ENCODE results near the gene CXXC4. TPM values are rescaled to one million over a fixed set of nuclear protein-coding genes. Genes with fewer than 3 reads are reported as not detected.

Gene CXXC4
- total RNA-seq, 1 experiment from 2014 or later: 0.54 TPM

DNA sequence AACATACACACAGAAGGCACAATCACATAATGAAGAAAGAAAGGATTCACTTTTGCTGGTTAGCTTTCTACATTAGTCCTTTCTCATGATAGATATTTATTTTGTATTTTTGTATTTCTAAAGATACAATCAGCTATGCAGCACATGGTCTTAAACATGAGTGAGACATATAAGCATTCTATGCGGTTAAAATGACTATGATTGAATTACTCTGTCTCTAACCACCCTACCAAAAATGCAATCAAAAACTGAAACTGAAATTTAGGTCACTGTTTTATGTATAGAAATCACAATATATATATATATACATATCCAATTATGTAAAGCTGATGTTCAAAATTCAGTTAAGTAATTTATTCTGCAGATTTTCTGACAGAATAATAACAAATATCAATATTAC is 21.9 kb downstream of the CXXC4 start:
- ChIA-PET RAD21 (ENCODE audit: low non-redundant PET in 1 of 2, low total read pairs in 2 of 2, uncharacterized antibody in 2 of 2, unreplicated experiment in 2 of 2) (no interaction called here), CTCF (no interaction called here), POLR2A (no interaction called here)
- no peak overlapping the region for H3K9ac ChIP-seq (ENCODE audit: low read length)
- no peaks in the 10 kb centered on the region for H3K79me2 ChIP-seq (ENCODE audit: insufficient read depth, low read length)
- no peaks in the 10 kb centered on the region for H3K27me3 ChIP-seq (ENCODE audit: insufficient read depth, low read length)
- H2AFZ ChIP-seq (ENCODE audit: low read depth, low read length, poor library complexity, severe bottlenecking): no peak overlapping the region
- intact Hi-C loops (cut with micrococcal nuclease): no loop called here
- H3K9me2 ChIP-seq (ENCODE audit: insufficient read depth): no peaks in the 10 kb centered on the region
- BruUV-seq (replicated peaks): no TSS peak
- H3K4me1 ChIP-seq (ENCODE audit: control insufficient read depth in 1 of 2, insufficient read depth in 2 of 2, low read length in 2 of 2): no peaks in the 10 kb centered on the region
- DNase-seq (ENCODE audit: low read depth, low spot score) (no peak), ATAC-seq (no peak)
- no peaks in the 10 kb centered on the region for H3K9me3 ChIP-seq (ENCODE audit: control insufficient read depth in 1 of 2, insufficient read depth in 1 of 2, low read depth in 1 of 2, low read length in 2 of 2)
- no peak overlapping the region for H3K27ac ChIP-seq (ENCODE audit: low read depth, low read length)
- H4K20me1 ChIP-seq (ENCODE audit: insufficient read depth): no peaks in the 10 kb centered on the region
- no peak overlapping the region for H3K4me3 ChIP-seq (replicated peaks in 1 of 2; ENCODE audit: low read depth in 1 of 2, low read length in 2 of 2)
- H3K36me3 ChIP-seq (ENCODE audit: control insufficient read depth in 1 of 2, insufficient read depth in 2 of 2, low read length in 2 of 2): no peaks in the 10 kb centered on the region
- TF ChIP-seq ZBTB33 (IDR thresholded peaks at IDR 0.05; ENCODE audit: extremely low read depth, insufficient replicate concordance, low read length): no peak
- H3K4me2 ChIP-seq (ENCODE audit: low read length): no peak overlapping the region

DNA sequence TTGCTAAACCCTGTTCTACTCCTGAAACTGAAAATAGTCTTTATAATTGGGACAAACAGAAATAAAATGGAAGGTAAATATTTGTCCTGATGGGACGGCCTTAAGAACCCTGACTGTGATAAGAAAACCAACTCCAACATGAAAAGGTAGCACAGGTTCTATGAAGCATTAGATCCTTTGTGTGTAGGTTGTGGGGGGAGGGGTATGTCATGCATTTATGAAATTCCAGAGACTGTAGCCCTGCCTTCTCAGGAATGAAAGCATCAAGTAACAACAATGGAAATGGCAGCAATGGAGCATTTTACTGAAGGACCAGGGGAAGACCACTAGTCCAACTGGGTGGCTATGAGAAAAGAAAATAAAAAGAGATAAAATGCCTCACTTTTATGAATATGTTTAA is 23.9 kb downstream of the CXXC4 start:
- H3K9me3 ChIP-seq (ENCODE audit: control insufficient read depth in 1 of 2, insufficient read depth in 1 of 2, low read depth in 1 of 2, low read length in 2 of 2): no peaks in the 10 kb centered on the region
- H4K20me1 ChIP-seq (ENCODE audit: insufficient read depth): no peaks in the 10 kb centered on the region
- H3K4me2 ChIP-seq (ENCODE audit: low read length): no peak overlapping the region
- H3K4me3 ChIP-seq (replicated peaks in 1 of 2; ENCODE audit: low read depth in 1 of 2, low read length in 2 of 2): no peak overlapping the region
- H2AFZ ChIP-seq (ENCODE audit: low read depth, low read length, poor library complexity, severe bottlenecking): no peak overlapping the region
- H3K79me2 ChIP-seq (ENCODE audit: insufficient read depth, low read length): no peaks in the 10 kb centered on the region
- no peak overlapping the region for H3K9ac ChIP-seq (ENCODE audit: low read length)
- ChIA-PET RAD21 (ENCODE audit: low non-redundant PET in 1 of 2, low total read pairs in 2 of 2, uncharacterized antibody in 2 of 2, unreplicated experiment in 2 of 2) (no interaction called here), POLR2A (no interaction called here), CTCF (no interaction called here)
- no TSS peak for BruUV-seq (replicated peaks)
- intact Hi-C loops (cut with micrococcal nuclease): no loop called here
- H3K4me1 ChIP-seq (ENCODE audit: control insufficient read depth in 1 of 2, insufficient read depth in 2 of 2, low read length in 2 of 2): no peaks in the 10 kb centered on the region
- no peaks in the 10 kb centered on the region for H3K36me3 ChIP-seq (ENCODE audit: control insufficient read depth in 1 of 2, insufficient read depth in 2 of 2, low read length in 2 of 2)
- no peaks in the 10 kb centered on the region for H3K9me2 ChIP-seq (ENCODE audit: insufficient read depth)
- no peak for DNase-seq (ENCODE audit: low read depth, low spot score)
- TF ChIP-seq SIN3A (IDR thresholded peaks at IDR 0.05; ENCODE audit: low read depth) (no peak), ZFX (IDR thresholded peaks at IDR 0.05) (no peak), CEBPB (IDR thresholded peaks at IDR 0.05; ENCODE audit: low read depth) (no peak), CBX3 (IDR thresholded peaks at IDR 0.05; ENCODE audit: low read depth) (no peak), ZNF274 (IDR thresholded peaks at IDR 0.05; ENCODE audit: low read depth, low read length) (no peak), EZH2phosphoT487 (IDR thresholded peaks at IDR 0.05; ENCODE audit: borderline replicate concordance) (no peak), EGR1 (IDR thresholded peaks at IDR 0.05; ENCODE audit: low read depth) (no peak), YY1 (IDR thresholded peaks at IDR 0.05; ENCODE audit: extremely low read depth, insufficient replicate concordance, low read depth, low read length) (no peak), JUND (IDR thresholded peaks at IDR 0.05) (no peak), ELF1 (IDR thresholded peaks at IDR 0.05; ENCODE audit: borderline replicate concordance, low read depth) (no peak), POLR2AphosphoS5 (IDR thresholded peaks at IDR 0.05; ENCODE audit: low read depth, low read length) (no peak), SRF (IDR thresholded peaks at IDR 0.05; ENCODE audit: low read depth) (no peak), SP1 (IDR thresholded peaks at IDR 0.05; ENCODE audit: low read depth) (no peak)
- TF ChIP-seq, protein P1, sequence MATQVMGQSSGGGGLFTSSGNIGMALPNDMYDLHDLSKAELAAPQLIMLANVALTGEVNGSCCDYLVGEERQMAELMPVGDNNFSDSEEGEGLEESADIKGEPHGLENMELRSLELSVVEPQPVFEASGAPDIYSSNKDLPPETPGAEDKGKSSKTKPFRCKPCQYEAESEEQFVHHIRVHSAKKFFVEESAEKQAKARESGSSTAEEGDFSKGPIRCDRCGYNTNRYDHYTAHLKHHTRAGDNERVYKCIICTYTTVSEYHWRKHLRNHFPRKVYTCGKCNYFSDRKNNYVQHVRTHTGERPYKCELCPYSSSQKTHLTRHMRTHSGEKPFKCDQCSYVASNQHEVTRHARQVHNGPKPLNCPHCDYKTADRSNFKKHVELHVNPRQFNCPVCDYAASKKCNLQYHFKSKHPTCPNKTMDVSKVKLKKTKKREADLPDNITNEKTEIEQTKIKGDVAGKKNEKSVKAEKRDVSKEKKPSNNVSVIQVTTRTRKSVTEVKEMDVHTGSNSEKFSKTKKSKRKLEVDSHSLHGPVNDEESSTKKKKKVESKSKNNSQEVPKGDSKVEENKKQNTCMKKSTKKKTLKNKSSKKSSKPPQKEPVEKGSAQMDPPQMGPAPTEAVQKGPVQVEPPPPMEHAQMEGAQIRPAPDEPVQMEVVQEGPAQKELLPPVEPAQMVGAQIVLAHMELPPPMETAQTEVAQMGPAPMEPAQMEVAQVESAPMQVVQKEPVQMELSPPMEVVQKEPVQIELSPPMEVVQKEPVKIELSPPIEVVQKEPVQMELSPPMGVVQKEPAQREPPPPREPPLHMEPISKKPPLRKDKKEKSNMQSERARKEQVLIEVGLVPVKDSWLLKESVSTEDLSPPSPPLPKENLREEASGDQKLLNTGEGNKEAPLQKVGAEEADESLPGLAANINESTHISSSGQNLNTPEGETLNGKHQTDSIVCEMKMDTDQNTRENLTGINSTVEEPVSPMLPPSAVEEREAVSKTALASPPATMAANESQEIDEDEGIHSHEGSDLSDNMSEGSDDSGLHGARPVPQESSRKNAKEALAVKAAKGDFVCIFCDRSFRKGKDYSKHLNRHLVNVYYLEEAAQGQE (IDR thresholded peaks at IDR 0.05; ENCODE audit: low read depth): no peak
- TF ChIP-seq, protein P2, sequence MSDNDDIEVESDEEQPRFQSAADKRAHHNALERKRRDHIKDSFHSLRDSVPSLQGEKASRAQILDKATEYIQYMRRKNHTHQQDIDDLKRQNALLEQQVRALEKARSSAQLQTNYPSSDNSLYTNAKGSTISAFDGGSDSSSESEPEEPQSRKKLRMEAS (IDR thresholded peaks at IDR 0.05): no peak
- no peaks in the 10 kb centered on the region for H3K27me3 ChIP-seq (ENCODE audit: insufficient read depth, low read length)
- no peak for ATAC-seq
- H3K27ac ChIP-seq (ENCODE audit: low read depth, low read length): no peak overlapping the region

All from HCT116 (cell line).